GM15510 (cell line): ENCODE results near the gene FRMPD4.

Source experiments
- POLR2A ChIP-seq: IDR thresholded peaks from 3 replicates; pipeline ENCODE4 v1.6.1; 2011; ENCODE audit warnings: borderline replicate concordance; ENCODE audit not compliant: insufficient read length; ENCODE audit errors: extremely low read depth

FRMPD4 gene

DNA sequence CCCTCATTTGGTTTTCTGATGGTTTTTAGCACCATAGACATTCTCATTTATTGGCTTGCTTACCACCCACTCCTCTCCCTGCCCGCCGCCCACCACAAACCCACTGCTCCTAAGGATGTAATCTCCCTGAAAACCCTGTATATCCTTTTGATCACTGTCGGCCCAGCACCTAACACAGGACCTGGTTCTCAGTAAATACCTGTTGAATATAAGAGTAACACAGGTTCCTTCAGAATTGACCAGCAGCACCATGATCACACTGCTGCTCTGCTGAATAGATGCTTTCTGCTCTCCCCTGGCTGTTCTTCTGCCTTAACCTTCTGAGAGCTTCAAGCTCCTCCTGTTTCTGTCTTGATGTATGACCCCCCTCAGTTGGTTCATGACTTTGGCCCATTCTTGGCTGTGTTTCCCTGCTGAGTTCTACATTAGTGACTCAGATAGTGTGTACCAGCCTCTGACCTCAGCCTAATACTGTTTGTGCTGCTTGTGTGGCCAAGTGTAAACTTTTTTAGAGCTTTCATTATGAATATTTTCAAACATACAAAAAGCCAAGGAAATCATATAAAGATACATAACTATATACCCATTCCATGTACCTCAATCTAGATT is 265.3 kb downstream of the FRMPD4 start:
- no peak for TF ChIP-seq POLR2A

DNA sequence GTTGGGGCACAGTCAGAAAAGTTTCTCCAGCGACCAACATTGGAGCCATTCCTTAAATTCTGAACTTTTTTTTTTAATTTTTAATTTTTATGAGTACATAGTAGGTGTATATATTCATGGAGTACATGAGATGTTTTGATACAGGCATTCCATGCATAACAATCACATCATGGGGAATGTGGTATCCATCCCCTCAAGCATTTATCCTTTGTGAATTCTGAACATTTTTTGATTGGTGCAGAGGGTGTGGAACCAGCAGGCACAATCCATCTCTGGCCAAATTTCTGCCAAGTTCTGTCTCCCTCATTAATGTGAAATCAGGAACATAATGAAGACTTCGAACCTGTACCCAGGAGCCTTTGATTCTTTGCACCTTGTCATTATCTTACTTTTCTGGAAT is 267.0 kb downstream of the FRMPD4 start:
- TF ChIP-seq POLR2A: no peak

DNA sequence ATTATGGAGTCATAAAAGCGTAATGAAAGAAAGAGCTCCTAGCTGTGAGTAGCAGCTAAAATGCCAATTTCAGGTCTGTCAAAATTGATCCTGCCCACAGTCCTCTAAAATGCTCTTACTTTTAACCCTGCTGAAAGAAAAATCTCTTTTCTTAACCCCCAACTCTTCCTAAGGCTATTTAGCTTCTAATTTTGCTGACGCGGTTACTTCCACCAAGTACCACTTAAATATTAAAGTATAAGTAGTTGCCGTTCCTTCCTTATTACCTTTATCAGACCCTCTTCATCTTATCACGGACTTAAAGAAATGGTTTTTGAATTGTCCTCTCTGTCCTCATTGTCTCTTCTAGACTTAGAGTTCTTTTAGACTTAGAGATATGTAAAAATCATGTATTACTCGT is 272.2 kb downstream of the FRMPD4 start:
- no peak for TF ChIP-seq POLR2A

- no peak for TF ChIP-seq POLR2A
Observed at GRCh38 chrX:12411831-12412230, 273.6 kb downstream of the FRMPD4 start.

DNA sequence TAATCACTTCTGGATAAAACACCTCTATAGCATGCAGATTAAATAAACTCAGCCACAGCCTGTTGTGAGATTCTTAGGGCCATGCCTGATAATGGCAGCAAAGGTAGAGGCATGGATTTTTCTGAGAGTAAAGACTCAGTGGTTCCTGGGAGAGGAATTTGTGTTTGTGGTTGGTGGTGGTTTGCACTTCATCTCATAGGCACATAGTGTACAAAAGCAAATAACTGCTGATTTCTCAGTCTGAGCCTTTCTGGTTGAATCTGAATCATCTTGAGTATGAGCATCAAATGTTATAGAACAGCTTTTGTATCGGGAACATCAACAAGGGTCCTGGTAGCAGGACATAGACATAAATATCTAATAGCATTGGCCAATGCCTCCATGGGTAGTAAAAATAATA is 274.3 kb downstream of the FRMPD4 start:
- TF ChIP-seq POLR2A: no peak

DNA sequence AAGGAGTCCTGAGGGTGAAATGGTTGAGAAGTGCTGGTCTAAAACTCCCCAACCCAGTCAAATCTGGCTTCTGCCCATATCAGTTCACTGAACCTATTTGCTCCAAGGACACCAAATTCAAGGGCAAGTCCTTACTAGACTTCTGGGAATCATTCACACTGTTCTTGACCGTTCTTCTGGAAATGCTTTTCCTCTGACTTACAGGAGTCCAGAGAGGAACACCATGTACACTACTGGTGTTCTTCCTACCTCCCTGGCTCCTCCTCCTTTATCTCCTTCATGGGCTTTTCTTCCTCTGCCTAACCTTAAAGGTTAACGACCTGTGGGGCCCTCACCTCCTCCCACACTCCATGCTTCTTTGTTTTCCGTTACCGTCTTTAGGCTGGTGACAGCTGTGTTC is 281.3 kb downstream of the FRMPD4 start:
- TF ChIP-seq POLR2A: no peak

DNA sequence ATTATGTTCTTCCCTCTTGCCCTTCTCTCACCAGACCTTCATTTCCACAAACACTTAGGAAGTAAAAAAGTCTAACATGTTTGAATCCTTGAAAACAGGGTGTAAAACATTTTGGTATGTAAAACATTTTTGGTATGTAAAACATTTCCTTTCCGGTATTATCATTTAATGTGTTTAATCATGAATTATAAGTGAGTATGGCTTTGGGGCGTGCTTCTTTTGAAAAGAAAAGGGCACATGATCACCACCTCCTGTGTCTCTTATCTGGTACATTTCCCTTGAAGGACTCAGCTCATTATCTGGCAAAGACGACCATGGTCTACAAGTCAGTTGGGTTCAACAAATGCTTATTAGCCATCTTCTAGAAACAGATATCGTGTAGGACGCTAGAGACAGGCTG is 283.6 kb downstream of the FRMPD4 start:
- TF ChIP-seq POLR2A: no peak

- no peak for TF ChIP-seq POLR2A
Observed at GRCh38 chrX:12423346-12423745, 285.1 kb downstream of the FRMPD4 start.

GRCh38 chrX:12425496-12425895 is 287.2 kb downstream of the FRMPD4 start:
- TF ChIP-seq POLR2A: no peak

DNA sequence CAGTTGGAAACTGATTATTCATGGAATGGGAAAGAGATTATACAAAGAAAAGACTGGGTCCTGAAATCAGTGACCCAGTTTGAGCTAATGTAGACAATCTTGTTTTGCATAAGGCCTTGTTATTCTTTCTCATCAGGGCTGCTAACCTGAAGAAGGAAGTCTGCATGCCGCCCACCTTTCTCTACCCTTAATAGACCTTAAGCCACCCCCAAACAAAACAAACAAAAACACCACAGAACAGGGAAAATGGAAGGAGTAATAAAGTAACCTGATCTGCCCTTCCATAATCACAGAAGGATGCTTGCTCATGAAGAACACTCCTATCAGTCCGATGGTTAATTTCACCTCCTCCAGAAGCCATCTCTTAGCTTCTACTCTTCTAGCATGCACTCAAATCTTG is 288.1 kb downstream of the FRMPD4 start:
- TF ChIP-seq POLR2A: no peak

- no peak for TF ChIP-seq POLR2A
Observed at GRCh38 chrX:12434493-12434892, 296.2 kb downstream of the FRMPD4 start.

GRCh38 chrX:12439416-12439815 is 301.1 kb downstream of the FRMPD4 start:
- TF ChIP-seq POLR2A: no peak

- no peak for TF ChIP-seq POLR2A
Observed at GRCh38 chrX:12440246-12440645, 302.0 kb downstream of the FRMPD4 start.

GRCh38 chrX:12441381-12442128 is 303.3 kb downstream of the FRMPD4 start:
- TF ChIP-seq POLR2A: no peak

GRCh38 chrX:12443534-12444098 is 305.3 kb downstream of the FRMPD4 start:
- no peak for TF ChIP-seq POLR2A
